ENCODE measurements around the gene CD93.

DNA sequence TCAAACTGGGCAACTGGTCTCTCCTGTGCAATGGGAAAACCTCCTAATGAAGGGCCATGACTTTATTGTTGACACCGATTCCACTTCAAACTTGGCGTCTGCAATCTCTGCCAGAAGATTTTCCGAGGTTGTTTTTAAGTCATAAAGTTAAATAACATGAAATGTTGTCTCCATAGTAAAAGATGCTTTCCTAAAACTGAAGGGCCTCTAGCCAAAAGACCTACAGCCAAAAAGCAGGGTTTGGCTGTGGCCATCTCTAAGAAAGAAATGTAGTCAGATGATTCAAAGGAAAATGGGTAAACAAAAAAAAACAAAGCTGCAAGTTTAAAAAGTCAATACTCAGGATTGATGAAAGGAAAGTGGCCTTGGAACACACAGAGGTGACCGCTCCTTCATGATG lies 14.1 kb downstream of the CD93 start:
- TF ChIP-seq SIN3A (IDR thresholded peaks at IDR 0.05; ENCODE audit: borderline replicate concordance, insufficient read depth, low read length) (no peak), TAF1 (IDR thresholded peaks at IDR 0.05; ENCODE audit: borderline replicate concordance, insufficient read depth, low read length) (no peak)
- TF ChIP-seq, protein P1, sequence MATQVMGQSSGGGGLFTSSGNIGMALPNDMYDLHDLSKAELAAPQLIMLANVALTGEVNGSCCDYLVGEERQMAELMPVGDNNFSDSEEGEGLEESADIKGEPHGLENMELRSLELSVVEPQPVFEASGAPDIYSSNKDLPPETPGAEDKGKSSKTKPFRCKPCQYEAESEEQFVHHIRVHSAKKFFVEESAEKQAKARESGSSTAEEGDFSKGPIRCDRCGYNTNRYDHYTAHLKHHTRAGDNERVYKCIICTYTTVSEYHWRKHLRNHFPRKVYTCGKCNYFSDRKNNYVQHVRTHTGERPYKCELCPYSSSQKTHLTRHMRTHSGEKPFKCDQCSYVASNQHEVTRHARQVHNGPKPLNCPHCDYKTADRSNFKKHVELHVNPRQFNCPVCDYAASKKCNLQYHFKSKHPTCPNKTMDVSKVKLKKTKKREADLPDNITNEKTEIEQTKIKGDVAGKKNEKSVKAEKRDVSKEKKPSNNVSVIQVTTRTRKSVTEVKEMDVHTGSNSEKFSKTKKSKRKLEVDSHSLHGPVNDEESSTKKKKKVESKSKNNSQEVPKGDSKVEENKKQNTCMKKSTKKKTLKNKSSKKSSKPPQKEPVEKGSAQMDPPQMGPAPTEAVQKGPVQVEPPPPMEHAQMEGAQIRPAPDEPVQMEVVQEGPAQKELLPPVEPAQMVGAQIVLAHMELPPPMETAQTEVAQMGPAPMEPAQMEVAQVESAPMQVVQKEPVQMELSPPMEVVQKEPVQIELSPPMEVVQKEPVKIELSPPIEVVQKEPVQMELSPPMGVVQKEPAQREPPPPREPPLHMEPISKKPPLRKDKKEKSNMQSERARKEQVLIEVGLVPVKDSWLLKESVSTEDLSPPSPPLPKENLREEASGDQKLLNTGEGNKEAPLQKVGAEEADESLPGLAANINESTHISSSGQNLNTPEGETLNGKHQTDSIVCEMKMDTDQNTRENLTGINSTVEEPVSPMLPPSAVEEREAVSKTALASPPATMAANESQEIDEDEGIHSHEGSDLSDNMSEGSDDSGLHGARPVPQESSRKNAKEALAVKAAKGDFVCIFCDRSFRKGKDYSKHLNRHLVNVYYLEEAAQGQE (IDR thresholded peaks at IDR 0.05; ENCODE audit: insufficient read depth in 1 of 2, low read depth in 2 of 2, low read length in 2 of 2) = no peak
